GM19025 (cell line): ENCODE results near the gene CLSTN3.

Experiments
- ATAC-seq: cut with Tn5 transposase; IDR thresholded peaks from one replicate; pipeline ENCODE4 v1.9.1; 2021; ENCODE audit warnings: mild to moderate bottlenecking, low read depth, moderate library complexity; ENCODE audit not compliant: unreplicated experiment

Gene CLSTN3

DNA sequence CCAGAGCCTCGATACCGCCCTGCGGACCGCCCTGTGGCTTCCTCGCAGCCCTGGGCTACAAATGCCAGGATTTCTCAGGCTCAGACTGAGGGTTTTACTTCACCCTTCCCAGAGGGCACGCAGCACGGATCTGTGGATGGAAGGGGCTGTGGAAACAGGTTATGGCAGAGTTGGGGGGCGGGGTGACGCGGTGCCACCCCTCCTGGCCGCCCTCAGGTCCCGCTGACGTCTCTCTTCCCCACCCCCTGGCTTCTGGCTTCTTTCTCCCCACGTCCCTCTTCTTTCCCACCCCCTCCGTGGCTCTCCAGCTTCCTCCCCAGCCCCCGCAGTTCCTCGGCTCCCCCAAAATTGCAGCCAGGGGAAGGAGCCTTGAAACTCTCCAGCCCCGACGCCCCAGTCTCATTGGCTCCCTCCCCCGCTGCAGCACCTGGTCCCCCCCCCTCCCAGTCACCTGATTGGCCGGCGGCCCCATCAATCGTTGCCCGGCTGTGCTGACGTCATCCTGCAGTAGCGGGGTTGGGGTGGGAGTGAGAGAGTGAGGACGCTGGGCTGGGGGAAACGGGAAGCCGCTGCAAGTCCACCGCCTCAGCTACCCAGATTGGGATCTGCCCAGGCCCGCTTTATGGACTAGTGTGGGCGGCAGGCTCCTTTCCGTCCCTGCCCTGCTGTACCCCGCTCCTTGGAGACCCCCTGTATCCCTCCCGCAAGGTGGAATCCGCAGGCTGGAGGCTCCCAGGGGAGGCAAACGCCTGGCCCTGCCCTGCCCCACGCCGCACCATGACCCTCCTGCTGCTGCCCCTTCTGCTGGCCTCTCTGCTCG is at the start of gene CLSTN3:
Gene CLSTN3 (plus strand): TSS at position 500 of the 820 bp plus-strand sequence. CDS start 278 bp downstream, at position 778.
- peak; percentile 59 for ATAC-seq

- ATAC-seq, result no peak
Measured at GRCh38 chr12:7081037-7081436, 49.1 kb upstream of the CLSTN3 start.

GRCh38 chr12:7083125-7083524 is 47.0 kb upstream of the CLSTN3 start:
- no peak for ATAC-seq

DNA sequence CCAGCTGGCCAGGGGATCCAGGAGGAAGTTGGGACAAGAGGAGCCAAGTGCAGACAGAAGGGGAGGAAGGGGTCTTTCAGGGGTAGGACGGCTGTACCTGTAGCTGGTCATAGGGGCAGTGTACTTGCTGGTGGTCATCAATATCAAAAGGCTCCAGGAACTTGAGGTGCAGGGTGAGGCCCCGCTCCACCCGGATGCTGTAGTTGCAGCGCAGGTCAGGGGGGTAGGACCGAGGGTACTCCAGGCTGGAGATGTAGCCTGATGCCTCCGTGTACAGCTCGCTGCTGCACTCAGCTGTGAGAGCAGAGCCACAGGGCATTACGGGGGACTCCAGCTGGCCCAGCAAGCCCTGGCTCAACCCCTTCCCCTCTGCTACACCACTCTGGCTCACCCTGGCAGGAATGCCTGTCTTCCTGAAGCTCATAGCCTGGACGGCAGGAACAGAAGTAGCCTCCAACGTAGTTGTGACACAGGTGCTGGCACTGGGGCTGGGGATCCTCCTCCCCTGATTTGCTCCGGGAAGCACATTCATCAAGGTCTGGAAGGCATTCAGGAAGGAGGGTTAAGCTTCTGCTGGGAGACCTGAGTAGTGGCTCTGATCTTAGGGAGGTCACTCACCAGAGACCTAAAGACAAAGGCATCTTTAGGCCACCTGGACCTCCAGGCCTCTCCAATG is 40.8 kb upstream of the CLSTN3 start:
- no peak for ATAC-seq

- no peak for ATAC-seq
Measured at GRCh38 chr12:7090222-7090998, 39.8 kb upstream of the CLSTN3 start.

- no peak for ATAC-seq
Measured at GRCh38 chr12:7091171-7091570, 39.0 kb upstream of the CLSTN3 start.

GRCh38 chr12:7091660-7092228 is 38.4 kb upstream of the CLSTN3 start:
- ATAC-seq, result no peak

DNA sequence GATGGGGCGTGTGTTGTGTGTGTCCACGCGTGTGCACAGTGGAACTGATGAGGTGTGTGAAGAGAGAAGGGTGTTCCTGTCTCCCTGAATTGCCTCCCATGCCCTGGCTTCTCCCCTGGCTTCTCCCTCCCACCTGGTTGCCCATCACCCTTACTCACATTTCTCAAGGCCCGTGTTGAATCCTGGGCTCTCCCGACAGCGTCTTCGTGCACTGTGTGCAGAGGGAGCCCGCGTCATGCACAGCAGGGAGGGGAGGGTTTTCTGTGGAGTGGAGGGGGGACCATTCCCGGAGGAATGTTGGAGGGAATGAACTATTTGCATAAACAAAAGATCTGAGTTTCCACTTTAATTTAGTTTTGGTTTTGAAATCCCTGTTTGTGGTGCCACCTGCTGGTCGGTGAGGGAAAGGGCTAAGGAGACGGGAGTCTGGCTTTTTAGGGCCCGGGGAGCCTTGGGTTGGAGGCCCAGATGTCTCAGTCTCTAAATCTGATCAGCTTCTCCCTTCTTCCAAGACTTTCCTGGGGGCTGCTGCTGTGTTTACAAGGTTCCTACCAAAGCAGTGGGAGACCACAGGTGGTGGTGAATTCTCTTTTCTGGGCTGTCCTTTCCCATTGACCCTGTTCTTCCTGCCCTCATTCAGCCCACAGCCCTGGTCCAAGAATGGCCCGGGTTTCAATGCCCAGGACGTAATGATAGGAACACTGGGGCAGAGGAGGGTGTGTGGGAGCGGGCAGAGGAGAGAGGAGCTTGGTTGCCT is 37.8 kb upstream of the CLSTN3 start, which contains the start of gene C1R:
Gene C1R (minus strand): TSS at position 217 of the 757 bp plus-strand sequence. CDS start 57 bp downstream, at position 160.
- no peak for ATAC-seq

GRCh38 chr12:7092986-7093460 is 37.1 kb upstream of the CLSTN3 start:
- ATAC-seq, result no peak

DNA sequence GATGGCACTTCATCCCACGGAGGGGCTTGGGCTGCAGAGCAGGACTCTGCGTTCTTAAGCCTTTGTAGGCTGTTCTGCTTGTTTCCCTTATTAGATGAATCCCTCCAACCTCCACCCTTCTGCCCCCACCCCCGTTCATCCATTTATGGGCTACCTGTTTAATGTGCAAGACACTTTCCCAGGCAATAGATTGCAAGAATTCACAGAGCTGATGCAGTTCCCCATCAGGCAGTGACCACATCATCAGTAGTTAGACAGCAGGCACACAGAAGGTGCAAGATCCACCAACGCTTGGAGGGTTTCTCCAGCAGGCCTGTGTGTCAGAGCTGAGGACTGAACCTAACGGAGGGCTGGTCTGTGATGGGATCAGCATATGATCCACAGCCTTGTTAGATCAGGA is 36.7 kb upstream of the CLSTN3 start:
- no peak for ATAC-seq

GRCh38 chr12:7093892-7094291 is 36.3 kb upstream of the CLSTN3 start:
- ATAC-seq, result no peak

GRCh38 chr12:7096006-7096932 is 33.9 kb upstream of the CLSTN3 start:
- ATAC-seq, result no peak

GRCh38 chr12:7096979-7097378 is 33.2 kb upstream of the CLSTN3 start:
- no peak for ATAC-seq

GRCh38 chr12:7099290-7099996 is 30.7 kb upstream of the CLSTN3 start:
- ATAC-seq, result no peak

DNA sequence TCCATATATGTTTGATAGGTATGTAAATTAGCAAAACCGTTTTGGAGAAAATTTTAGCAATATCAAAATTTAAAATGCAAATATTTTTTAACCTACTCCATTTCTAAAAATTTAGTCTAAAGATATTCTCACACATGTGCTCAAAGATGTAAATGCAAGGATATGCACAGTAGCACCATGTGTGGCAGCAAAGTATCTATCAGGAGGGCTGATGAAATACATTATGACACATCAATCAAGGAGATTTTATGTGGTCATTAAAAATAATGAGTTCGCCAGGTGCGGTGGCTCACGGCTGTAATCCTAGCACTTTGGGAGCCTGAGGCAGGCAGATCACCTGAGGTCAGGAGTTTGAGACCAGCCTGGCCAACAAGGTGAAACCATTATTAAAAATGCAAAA is 29.9 kb upstream of the CLSTN3 start:
- ATAC-seq, result no peak

GRCh38 chr12:7101047-7101693 is 29.0 kb upstream of the CLSTN3 start:
- no peak for ATAC-seq

GRCh38 chr12:7101694-7102131 is 28.5 kb upstream of the CLSTN3 start:
- ATAC-seq, result no peak

DNA sequence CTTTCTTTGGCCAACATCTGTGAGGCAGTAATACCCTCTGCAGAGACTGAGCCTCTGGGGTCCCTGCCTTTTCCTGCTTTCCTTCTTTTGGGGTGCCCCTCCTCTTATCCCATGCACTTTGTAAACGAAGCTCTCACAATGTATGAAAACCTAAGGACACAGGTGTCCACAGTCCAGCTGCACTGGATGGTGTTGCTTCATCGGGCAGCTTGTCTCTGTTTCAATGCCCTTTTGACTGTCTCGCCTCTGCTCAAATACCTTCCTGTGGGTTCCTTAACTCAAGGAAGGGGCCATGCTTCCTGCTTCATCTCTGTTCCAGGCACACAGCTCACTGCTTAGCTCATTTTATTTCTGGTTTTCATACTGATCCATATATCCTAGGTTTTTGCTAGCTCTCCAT is 27.6 kb upstream of the CLSTN3 start:
- no peak for ATAC-seq
